K562 (cell line): Measurements from ENCODE around the gene RIC3.

Experiments
- BRCA1 ChIP-seq, 2 experiments: fragments of 450-650 bp in 1 of 2; sonication (generic) in 1 of 2; formaldehyde crosslinking in 1 of 2; IDR thresholded peaks; 2 replicates each; pipeline versions ENCODE4 v1.5.0 to v1.6.1; 2017 to 2020; ENCODE audit warnings: mild to moderate bottlenecking in 1 of 2, missing genetic modification reagents in 1 of 2
- ELF1 ChIP-seq: fragments of 200-800 bp; sonication (Bioruptor generic); IDR thresholded peaks from 2 replicates; pipeline ENCODE4 v1.6.1; 2016; ENCODE audit warnings: missing genetic modification characterization, missing compliant biosample characterization
- FOXK2 ChIP-seq, 2 experiments: fragments of 450-650 bp; IDR thresholded peaks in 1 of 2; conservative IDR thresholded peaks in 1 of 2; 2 replicates each; pipeline ENCODE4 v1.6.1; 2016; ENCODE audit warnings: low read depth in 2 of 2, mild to moderate bottlenecking in 1 of 2
- KDM1A ChIP-seq, 2 experiments: fragments of 450-650 bp; IDR thresholded peaks; 2 replicates each; pipeline ENCODE4 v1.6.1; 2016; ENCODE audit warnings: mild to moderate bottlenecking in 2 of 2
- MXI1 ChIP-seq: IDR thresholded peaks from 2 replicates; pipeline ENCODE4 v1.6.1; 2011; ENCODE audit warnings: low read depth, mild to moderate bottlenecking, improper control_type of control experiment, low read length
- RBM25 ChIP-seq: fragments of 200-400 bp; formaldehyde crosslinking; IDR thresholded peaks from 2 replicates; pipeline ENCODE4 v1.6.1; 2018; ENCODE audit warnings: low read length, low read depth, moderate library complexity; ENCODE audit not compliant: severe bottlenecking
- SRF ChIP-seq, 2 experiments: fragments of 250-450, 450-650 bp in 1 of 2; sonication (Bioruptor Pico) in 1 of 2; sonication (generic) in 1 of 2; formaldehyde crosslinking; IDR thresholded peaks; 2 replicates each; pipeline versions ENCODE4 v1.5.0 to v1.5.1; 2020 to 2022; ENCODE audit warnings: mild to moderate bottlenecking in 1 of 2, missing genetic modification reagents in 1 of 2

DNA sequence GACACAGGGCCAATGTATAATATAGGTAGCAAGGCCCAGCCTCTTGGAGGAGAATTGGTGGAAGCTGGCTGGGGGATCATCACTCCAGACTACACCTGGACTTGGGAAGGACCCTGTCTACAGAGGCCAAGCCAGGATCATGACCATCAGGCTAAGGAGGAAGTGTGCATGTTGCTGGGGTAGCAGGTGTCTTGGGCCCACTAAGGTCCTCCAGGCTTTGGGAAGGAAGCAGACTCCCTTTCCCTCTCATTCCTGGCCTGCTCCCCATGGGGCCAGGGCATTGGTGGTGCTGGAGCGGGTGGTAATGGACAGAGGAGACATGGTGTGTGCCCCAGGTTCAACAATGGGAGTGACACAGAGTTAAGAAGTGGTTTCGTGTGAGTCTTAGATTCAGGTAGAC, 103.8 kb downstream of the RIC3 start:
- TF ChIP-seq MXI1 = no peak
- TF ChIP-seq SRF (CRISPR knock-in tag; IDR thresholded peaks at IDR 0.05) = no peak
- TF ChIP-seq KDM1A (IDR thresholded peaks at IDR 0.05) = no peak
- TF ChIP-seq BRCA1 (IDR thresholded peaks at IDR 0.05) = no peak
- no peak for TF ChIP-seq BRCA1 (CRISPR knock-in tag; IDR thresholded peaks at IDR 0.05)
- no peak for TF ChIP-seq ELF1 (tag)
- no peak for TF ChIP-seq RBM25
- no peak for TF ChIP-seq FOXK2 (conservative IDR thresholded peaks at IDR 0.05 in 1 of 2, IDR thresholded peaks at IDR 0.05 in 1 of 2; ENCODE audit: low read depth in 2 of 2)
